GM19351 (cell line): Measurements from ENCODE around the gene ERFE.

ENCODE experiments used
- ATAC-seq: cut with Tn5 transposase; IDR thresholded peaks from one replicate; pipeline ENCODE4 v1.9.1; 2021; ENCODE audit warnings: mild to moderate bottlenecking, moderate library complexity; ENCODE audit not compliant: unreplicated experiment

Gene ERFE

GRCh38 chr2:238202326-238203093 lies 43.7 kb downstream of the ERFE start:
- ATAC-seq, result no peak

GRCh38 chr2:238203094-238203972 lies 44.6 kb downstream of the ERFE start, which contains the start of gene ILKAP:
Gene ILKAP (minus strand): TSS chr2:238203695. CDS start chr2:238203553, 142 bp downstream.
- peak; percentile 93 for ATAC-seq

GRCh38 chr2:238203973-238204683 lies 45.4 kb downstream of the ERFE start:
- ATAC-seq, result peak; percentile 19

GRCh38 chr2:238207006-238207405 lies 48.2 kb downstream of the ERFE start:
- no peak for ATAC-seq

- ATAC-seq, result no peak
These were observed 57.9 kb downstream of the ERFE start for GRCh38 chr2:238216651-238217184.
